HepG2 (cell line): ENCODE results near the gene SRRT. TPM values are rescaled to one million over a fixed set of nuclear protein-coding genes. Genes with fewer than 3 reads are reported as not detected.

ENCODE experiments used
- CERS6 ChIP-seq: sonication (generic); formaldehyde crosslinking; IDR thresholded peaks from 2 replicates; pipeline ENCODE4 v1.5.0; 2020; ENCODE audit warnings: missing genetic modification reagents
- DMAP1 ChIP-seq: IDR thresholded peaks from 2 replicates; pipeline ENCODE4 v1.6.1; 2016
- DR1 ChIP-seq: sonication (generic); formaldehyde crosslinking; IDR thresholded peaks from 2 replicates; pipeline ENCODE4 v1.8.0; 2021; ENCODE audit warnings: mild to moderate bottlenecking, missing genetic modification reagents, inconsistent platforms
- GPN1 ChIP-seq: sonication (generic); formaldehyde crosslinking; IDR thresholded peaks from 2 replicates; pipeline ENCODE4 v1.5.1; 2020; ENCODE audit warnings: missing genetic modification reagents, borderline replicate concordance
- HNRNPH1 ChIP-seq: fragments of 200-400 bp; formaldehyde crosslinking; optimal IDR thresholded peaks from 2 replicates; pipeline ENCODE3; 2017; ENCODE audit warnings: mild to moderate bottlenecking, low read depth, low read length
- KDM6A ChIP-seq: IDR thresholded peaks from 2 replicates; pipeline ENCODE4 v1.6.1; 2016; ENCODE audit warnings: low read depth
- RORA ChIP-seq: sonication (generic); formaldehyde crosslinking; IDR thresholded peaks from 2 replicates; pipeline ENCODE4 v1.5.0; 2020; ENCODE audit warnings: mild to moderate bottlenecking, missing genetic modification reagents, moderate library complexity
- SAP130 ChIP-seq: IDR thresholded peaks from 2 replicates; pipeline ENCODE4 v1.6.1; 2016; ENCODE audit warnings: low read depth
- SMARCE1 ChIP-seq: fragments of 450-650 bp; IDR thresholded peaks from 2 replicates; pipeline ENCODE4 v1.6.1; 2017; ENCODE audit warnings: borderline replicate concordance
- SRY ChIP-seq: sonication (generic); formaldehyde crosslinking; IDR thresholded peaks from 2 replicates; pipeline ENCODE4 v1.8.0; 2022; ENCODE audit warnings: mild to moderate bottlenecking, missing genetic modification reagents
- ZFAT ChIP-seq: sonication (generic); formaldehyde crosslinking; conservative IDR thresholded peaks from 2 replicates; pipeline ENCODE4 v1.8.1; 2023; ENCODE audit warnings: missing genetic modification reagents, inconsistent platforms
- ZMAT3 ChIP-seq: sonication (generic); formaldehyde crosslinking; conservative IDR thresholded peaks from 2 replicates; pipeline ENCODE4 v1.7.0; 2021; ENCODE audit warnings: missing genetic modification reagents
- ZNF30 ChIP-seq: sonication (generic); formaldehyde crosslinking; IDR thresholded peaks from 2 replicates; pipeline ENCODE4 v1.5.0; 2020; ENCODE audit warnings: mild to moderate bottlenecking, missing genetic modification reagents
- ZNF333 ChIP-seq: sonication (generic); formaldehyde crosslinking; IDR thresholded peaks from 2 replicates; pipeline ENCODE4 v1.4.0; 2020; ENCODE audit warnings: mild to moderate bottlenecking, missing genetic modification reagents, borderline replicate concordance
- ZNF362 ChIP-seq: sonication (generic); formaldehyde crosslinking; IDR thresholded peaks from 2 replicates; pipeline ENCODE4 v1.4.0; 2020; ENCODE audit warnings: missing genetic modification reagents, mild to moderate bottlenecking, borderline replicate concordance
- ZNF367 ChIP-seq: sonication (generic); formaldehyde crosslinking; IDR thresholded peaks from 2 replicates; pipeline ENCODE4 v1.4.0; 2020; ENCODE audit warnings: missing genetic modification reagents, borderline replicate concordance
- ZNF556 ChIP-seq: sonication (generic); formaldehyde crosslinking; IDR thresholded peaks from 2 replicates; pipeline ENCODE4 v1.4.0; 2020; ENCODE audit warnings: mild to moderate bottlenecking, missing genetic modification reagents, borderline replicate concordance
- ZNF607 ChIP-seq: sonication (generic); formaldehyde crosslinking; IDR thresholded peaks from 2 replicates; pipeline ENCODE4 v1.5.1; 2020; ENCODE audit warnings: missing genetic modification reagents, mild to moderate bottlenecking, borderline replicate concordance
- ZNF614 ChIP-seq: IDR thresholded peaks from 2 replicates; pipeline ENCODE4 v1.6.1; 2018; ENCODE audit warnings: missing biosample characterization, missing genetic modification reagents, inconsistent platforms, borderline replicate concordance
- ZNF670 ChIP-seq: sonication (generic); formaldehyde crosslinking; IDR thresholded peaks from 2 replicates; pipeline ENCODE4 v1.8.0; 2022; ENCODE audit warnings: mild to moderate bottlenecking, missing genetic modification reagents, borderline replicate concordance
- ZNF850 ChIP-seq: sonication (generic); formaldehyde crosslinking; conservative IDR thresholded peaks from 2 replicates; pipeline ENCODE4 v1.9.0; 2021; ENCODE audit warnings: mild to moderate bottlenecking, missing genetic modification reagents
- ZSCAN20 ChIP-seq: sonication (generic); formaldehyde crosslinking; IDR thresholded peaks from 2 replicates; pipeline ENCODE4 v1.4.0; 2020; ENCODE audit warnings: missing genetic modification reagents, mild to moderate bottlenecking, borderline replicate concordance
- polyA plus RNA-seq, 8 experiments: library from polyadenylated mRNA; depleted of rRNA in 3 of 8; stranded (reverse) in 7 of 8; unstranded in 1 of 8; fragments of >200 nt; fragmentation: Illumina TruSeq in 4 of 8; extraction: Trizol in 4 of 8; gene quantifications; 2 replicates each; pipeline versions ENCODE4 v1.2.1 to v1.2.3, GENCODE V29; 2011 to 2016; ENCODE audit warnings: low read depth in 4 of 8, missing spikeins in 1 of 8, mixed read lengths in 1 of 8; ENCODE audit not compliant: insufficient read depth in 1 of 8
- total RNA-seq, 5 experiments: library from RNA; depleted of rRNA; stranded (reverse); fragments of >200 nt; fragmentation: Illumina TruSeq; extraction: Trizol; gene quantifications; 2 replicates each; pipeline ENCODE4 v1.2.3, GENCODE V29; 2016; ENCODE audit warnings: low read depth in 1 of 5
- TF ChIP-seq, protein P1 (sequence below), 2 experiments: sonication (generic) in 1 of 2; formaldehyde crosslinking in 1 of 2; IDR thresholded peaks; 2 replicates each; pipeline versions ENCODE4 v1.5.1 to v1.6.1; 2011 to 2020; ENCODE audit warnings: borderline replicate concordance in 1 of 2, low read depth in 1 of 2, low read length in 1 of 2, mild to moderate bottlenecking in 1 of 2, missing genetic modification reagents in 1 of 2, moderate library complexity in 1 of 2
- TF ChIP-seq, protein P2 (sequence below): IDR thresholded peaks from 2 replicates; pipeline ENCODE4 v1.6.1; 2018; ENCODE audit warnings: missing genetic modification reagents, mild to moderate bottlenecking, missing compliant biosample characterization

SRRT gene
- total and polyA plus RNA-seq, 2 of the 13 experiments (the other 11 are each of a cell fraction or from before 2014, with no cell fraction given), result 26.2 to 106 TPM

GRCh38 chr7:100888988-100889750, 14.3 kb downstream of the SRRT start, which contains the start of gene UFSP1 (continued):
- TF ChIP-seq RORA (CRISPR knock-in tag), result no peak
- peak; percentile 84 for TF ChIP-seq ZNF670
- TF ChIP-seq, protein P1, sequence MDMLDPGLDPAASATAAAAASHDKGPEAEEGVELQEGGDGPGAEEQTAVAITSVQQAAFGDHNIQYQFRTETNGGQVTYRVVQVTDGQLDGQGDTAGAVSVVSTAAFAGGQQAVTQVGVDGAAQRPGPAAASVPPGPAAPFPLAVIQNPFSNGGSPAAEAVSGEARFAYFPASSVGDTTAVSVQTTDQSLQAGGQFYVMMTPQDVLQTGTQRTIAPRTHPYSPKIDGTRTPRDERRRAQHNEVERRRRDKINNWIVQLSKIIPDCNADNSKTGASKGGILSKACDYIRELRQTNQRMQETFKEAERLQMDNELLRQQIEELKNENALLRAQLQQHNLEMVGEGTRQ (IDR thresholded peaks at IDR 0.05; ENCODE audit: low read depth, low read length), result no peak
- TF ChIP-seq, protein P1 (CRISPR knock-in tag; IDR thresholded peaks at IDR 0.05; ENCODE audit: borderline replicate concordance), result 0 out of 2 replicates have a peak, but pooled peaks have one; percentile 10
- 0 out of 2 replicates have a peak, but pooled peaks have one; percentile 15 for TF ChIP-seq ZNF362 (CRISPR knock-in tag)
- peak; percentile 90 for TF ChIP-seq DMAP1 (CRISPR knock-in tag)
- TF ChIP-seq SMARCE1, result no peak
- TF ChIP-seq ZNF367, result peak; percentile 84; the same call in 1 of the 2 replicates
- TF ChIP-seq KDM6A (CRISPR knock-in tag), result no peak
- TF ChIP-seq DR1 (CRISPR knock-in tag), result peak; percentile 85
- TF ChIP-seq CERS6, result peak; percentile 94
- TF ChIP-seq ZNF30, result peak; percentile 61; the same call in 1 of the 2 replicates
- TF ChIP-seq ZSCAN20, result peak; percentile 89; the same call in 1 of the 2 replicates
- TF ChIP-seq ZNF850 (CRISPR knock-in tag), result peak; percentile 93
- peak; percentile 91; the same call in 1 of the 2 replicates for TF ChIP-seq ZMAT3 (CRISPR knock-in tag)
- TF ChIP-seq GPN1, result peak; percentile 90
- TF ChIP-seq ZFAT, result no peak; the same call in 1 of the 2 replicates
- TF ChIP-seq ZNF614 (CRISPR knock-in tag), result no peak
- TF ChIP-seq ZNF333, result peak; percentile 96; the same call in 1 of the 2 replicates
- peak; percentile 89; the same call in 1 of the 2 replicates for TF ChIP-seq SRY (CRISPR knock-in tag)
- peak; percentile 66; the same call in 1 of the 2 replicates for TF ChIP-seq ZNF607 (CRISPR knock-in tag)
- TF ChIP-seq HNRNPH1, result no peak
- TF ChIP-seq ZNF556 (CRISPR knock-in tag), result no peak; the same call in 1 of the 2 replicates
- peak; percentile 92 for TF ChIP-seq SAP130
- TF ChIP-seq, protein P2, sequence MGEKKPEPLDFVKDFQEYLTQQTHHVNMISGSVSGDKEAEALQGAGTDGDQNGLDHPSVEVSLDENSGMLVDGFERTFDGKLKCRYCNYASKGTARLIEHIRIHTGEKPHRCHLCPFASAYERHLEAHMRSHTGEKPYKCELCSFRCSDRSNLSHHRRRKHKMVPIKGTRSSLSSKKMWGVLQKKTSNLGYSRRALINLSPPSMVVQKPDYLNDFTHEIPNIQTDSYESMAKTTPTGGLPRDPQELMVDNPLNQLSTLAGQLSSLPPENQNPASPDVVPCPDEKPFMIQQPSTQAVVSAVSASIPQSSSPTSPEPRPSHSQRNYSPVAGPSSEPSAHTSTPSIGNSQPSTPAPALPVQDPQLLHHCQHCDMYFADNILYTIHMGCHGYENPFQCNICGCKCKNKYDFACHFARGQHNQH (CRISPR knock-in tag), result peak; percentile 17; the same call in 1 of the 2 replicates
